Upper lobe of left lung (tissue), 6 donors: ENCODE results near the gene ZNF35. TPM values are rescaled to one million over a fixed set of nuclear protein-coding genes. Genes with fewer than 3 reads are reported as not detected.

Source experiments
- ATAC-seq, 2 donors: fragments of 200-7000 bp; cut with Tn5 transposase; one replicate each; pipeline ENCODE4 v1.9.1; 2022; ENCODE audit warnings: mild to moderate bottlenecking in 2 of 2, moderate library complexity in 2 of 2; ENCODE audit not compliant: low FRiP score in 2 of 2
- DNase-seq, 2 donors: peaks; one replicate each; pipeline ENCODE4 v3.0.0-alpha.2; 2019 to 2020
- H3K27ac ChIP-seq, 4 donors: fragments of 200-600 bp; sonication (generic); one replicate each; pipeline ENCODE4 v1.5.1; 2016 to 2019
- H3K27me3 ChIP-seq, 4 donors: fragments of 200-600 bp; sonication (generic); one replicate each; pipeline ENCODE4 v1.5.1; 2017 to 2019
- H3K36me3 ChIP-seq, 4 donors: fragments of 200-600 bp; sonication (generic); one replicate each; pipeline ENCODE4 v1.5.1; 2016 to 2019
- H3K4me1 ChIP-seq, 4 donors: fragments of 200-600 bp; sonication (generic); one replicate each; pipeline ENCODE4 v1.5.1; 2018 to 2019
- H3K4me3 ChIP-seq, 4 donors: fragments of 200-600 bp; sonication (generic); one replicate each; pipeline ENCODE4 v1.5.1; 2017 to 2019; ENCODE audit warnings: mild to moderate bottlenecking in 2 of 4, moderate library complexity in 1 of 4
- H3K9me3 ChIP-seq, 4 donors: fragments of 200-600 bp; sonication (generic); one replicate each; pipeline ENCODE4 v1.5.1; 2018 to 2019
- EP300 ChIP-seq, 4 donors: sonication (generic); formaldehyde crosslinking; IDR thresholded peaks; one replicate each; pipeline ENCODE4 v1.5.1; 2017; ENCODE audit warnings: antibody characterized with exemption in 4 of 4, control low read depth in 2 of 4
- POLR2A ChIP-seq, 4 donors: fragments of 450-650 bp; IDR thresholded peaks; one replicate each; pipeline ENCODE4 v1.5.1; 2016 to 2017; ENCODE audit warnings: antibody characterized with exemption in 4 of 4, mild to moderate bottlenecking in 2 of 4
- POLR2AphosphoS5 ChIP-seq, 2 donors: sonication (generic); formaldehyde crosslinking; IDR thresholded peaks; one replicate each; pipeline ENCODE4 v1.5.1; 2017; ENCODE audit warnings: antibody characterized with exemption in 2 of 2
- WGBS, 2 donors: methylation state at CpG; one replicate each; pipeline ENCODE4 v1.1.5; 2017 to 2018; 5-methylcytosine and 5-hydroxymethylcytosine counted together
- total RNA-seq, 6 donors: library from RNA; depleted of rRNA in 4 of 6; stranded (reverse); fragments of >200 nt in 4 of 6; gene quantifications; one replicate each; pipeline versions ENCODE4 v1.1.0 to v1.2.1, GENCODE V29; 2016 to 2021
- TF ChIP-seq, protein P1 (sequence below), 6 experiments: fragments of 450-650 bp in 4 of 6; fragments of 200-600 bp in 2 of 6; sonication (generic) in 2 of 6; IDR thresholded peaks; one replicate each; pipeline ENCODE4 v1.5.1; 2016 to 2019; ENCODE audit warnings: antibody characterized with exemption in 6 of 6
- donor health status: DM: no; HTN: no; CAD: no; lungs with moderate emphysema.
- donor health status: DM: no; HTN: yes; CAD: no; lungs with severe emphysema.

The ZNF35 gene
- total RNA-seq, 6 donors from 2014 or later: 6.4 to 17.3 (median 9.6) TPM

DNA sequence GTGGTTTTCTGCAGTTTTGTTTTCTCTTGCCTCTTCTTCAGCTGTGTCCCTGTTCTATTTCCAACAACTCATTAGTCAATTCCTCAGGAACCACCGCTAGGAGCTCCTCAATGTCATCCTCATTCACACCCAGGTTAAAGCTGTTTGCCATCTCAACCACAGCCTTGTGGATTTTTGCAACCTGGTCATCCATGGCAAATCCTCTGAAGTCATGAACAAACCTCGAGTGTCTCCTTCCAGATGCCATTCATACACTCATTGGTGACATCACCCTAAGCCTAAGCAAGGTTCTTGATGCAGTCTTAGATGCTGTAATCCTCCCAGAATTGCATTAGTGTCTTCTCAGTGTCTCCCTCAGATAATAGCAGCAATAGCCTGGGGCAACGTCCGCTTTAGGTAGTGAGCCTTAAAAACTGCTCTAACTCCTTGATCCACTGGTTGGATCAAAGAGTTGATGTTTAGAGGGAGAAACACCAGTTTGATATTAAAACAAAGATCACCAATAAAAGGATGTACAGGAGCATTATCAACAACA is 32.5 kb downstream of the ZNF35 start:
- TF ChIP-seq EP300 (IDR thresholded peaks at IDR 0.05) (no peak), POLR2A (IDR thresholded peaks at IDR 0.05) (no peak)
- WGBS, 2 donors: 94 to 96% methylated on average over 4 of the region's 4 CpGs
- no peaks in the 10 kb centered on the region for H3K27me3 ChIP-seq
- DNase-seq (no peak), ATAC-seq (no peak)
- peaks cover 0 to 14% (median 11%) of the 10 kb centered on the region in 4 donors for H3K4me1 ChIP-seq
- no peak overlapping the region for H3K27ac ChIP-seq
- H3K4me3 ChIP-seq: no peak overlapping the region
- H3K9me3 ChIP-seq: peaks cover 0 to 11% (median 5%) of the 10 kb centered on the region in 4 donors
- H3K36me3 ChIP-seq: no peaks in the 10 kb centered on the region

DNA sequence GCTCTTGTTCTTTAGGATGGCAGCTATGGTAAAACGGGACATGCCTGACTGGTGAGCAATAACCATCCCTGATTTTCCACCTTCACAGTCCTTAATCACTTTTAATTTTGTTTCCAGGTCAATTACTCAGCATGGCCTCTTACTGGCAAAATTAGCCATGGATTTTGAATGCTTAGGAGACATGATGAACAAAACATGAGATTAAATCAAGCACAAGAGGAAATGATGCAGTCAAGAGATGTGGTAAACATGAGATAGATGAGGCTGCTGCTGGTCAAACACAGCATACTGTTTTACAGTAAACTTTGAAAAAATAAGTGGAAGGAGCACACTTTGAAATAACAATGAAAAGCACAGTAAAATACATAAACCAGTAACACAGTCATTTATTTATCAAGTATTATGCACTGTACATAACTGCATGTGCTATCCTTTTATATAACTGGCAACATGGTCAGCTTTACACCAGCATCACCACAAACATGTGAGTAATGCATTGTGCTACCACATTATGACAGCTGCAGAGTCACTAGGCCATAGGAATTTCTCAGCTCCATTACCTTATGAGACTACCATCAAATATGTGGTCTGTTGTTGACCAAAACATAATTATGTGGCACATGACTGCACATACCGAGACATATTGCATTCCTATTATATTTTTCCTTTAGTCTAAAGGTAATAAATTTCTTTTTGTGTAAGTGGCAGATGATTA is 33.8 kb downstream of the ZNF35 start:
- no peak for TF ChIP-seq POLR2A (IDR thresholded peaks at IDR 0.05)
- TF ChIP-seq POLR2AphosphoS5 (IDR thresholded peaks at IDR 0.05): no peak
- TF ChIP-seq EP300 (IDR thresholded peaks at IDR 0.05): no peak
- TF ChIP-seq, protein P1, sequence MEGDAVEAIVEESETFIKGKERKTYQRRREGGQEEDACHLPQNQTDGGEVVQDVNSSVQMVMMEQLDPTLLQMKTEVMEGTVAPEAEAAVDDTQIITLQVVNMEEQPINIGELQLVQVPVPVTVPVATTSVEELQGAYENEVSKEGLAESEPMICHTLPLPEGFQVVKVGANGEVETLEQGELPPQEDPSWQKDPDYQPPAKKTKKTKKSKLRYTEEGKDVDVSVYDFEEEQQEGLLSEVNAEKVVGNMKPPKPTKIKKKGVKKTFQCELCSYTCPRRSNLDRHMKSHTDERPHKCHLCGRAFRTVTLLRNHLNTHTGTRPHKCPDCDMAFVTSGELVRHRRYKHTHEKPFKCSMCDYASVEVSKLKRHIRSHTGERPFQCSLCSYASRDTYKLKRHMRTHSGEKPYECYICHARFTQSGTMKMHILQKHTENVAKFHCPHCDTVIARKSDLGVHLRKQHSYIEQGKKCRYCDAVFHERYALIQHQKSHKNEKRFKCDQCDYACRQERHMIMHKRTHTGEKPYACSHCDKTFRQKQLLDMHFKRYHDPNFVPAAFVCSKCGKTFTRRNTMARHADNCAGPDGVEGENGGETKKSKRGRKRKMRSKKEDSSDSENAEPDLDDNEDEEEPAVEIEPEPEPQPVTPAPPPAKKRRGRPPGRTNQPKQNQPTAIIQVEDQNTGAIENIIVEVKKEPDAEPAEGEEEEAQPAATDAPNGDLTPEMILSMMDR (IDR thresholded peaks at IDR 0.05): no peak

DNA sequence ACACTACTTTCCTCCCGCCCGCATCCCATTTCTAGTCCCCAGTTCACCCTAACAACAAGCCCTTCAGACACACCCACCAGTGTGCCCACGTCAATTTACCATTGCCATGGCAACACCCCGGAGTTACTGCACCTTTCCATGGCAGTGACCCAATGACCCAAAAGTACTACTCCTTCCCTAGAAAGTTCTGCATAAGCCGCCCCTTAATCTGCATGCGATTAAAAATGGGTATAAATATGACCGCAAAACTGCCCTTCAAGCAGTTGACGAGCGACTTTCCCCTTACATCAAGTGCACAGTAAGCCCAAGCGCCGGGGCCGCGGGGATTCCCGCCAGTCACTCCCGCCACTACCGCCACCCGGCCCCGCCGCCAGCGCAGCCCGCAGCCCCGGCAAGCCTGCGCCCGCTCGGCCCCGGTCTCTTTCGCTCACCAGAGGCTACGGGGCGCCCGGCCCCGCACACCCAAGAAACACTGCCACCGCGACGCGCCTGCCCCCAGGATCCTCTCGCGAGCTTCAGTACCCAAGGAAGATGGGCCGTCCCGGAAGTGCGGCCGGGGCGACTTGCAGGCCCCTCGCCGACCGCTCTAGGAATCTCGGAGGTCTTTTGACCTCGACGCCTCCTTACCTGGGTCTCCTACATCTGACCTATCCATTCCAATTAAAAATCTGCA is 36.7 kb downstream of the ZNF35 start:
- ATAC-seq (peak; percentile 76 to 96), DNase-seq (peak; percentile 78 to 91)
- Histone ChIP-seq H3K36me3 (no peaks in the 10 kb centered on the region), H3K9me3 (peaks cover 0 to 8% (median 5%) of the 10 kb centered on the region in 4 donors), H3K27me3 (no peaks in the 10 kb centered on the region), H3K4me3 (peak overlapping the region; percentile 70 to 86 (median 82)), H3K4me1 (peaks cover 0 to 16% (median 12%) of the 10 kb centered on the region in 4 donors), H3K27ac (peak overlapping the region; percentile 28 to 69 (median 50))
- 4 to 16% methylated on average over 11 to 20 of the region's 48 CpGs for WGBS, 2 donors
- TF ChIP-seq, protein P1 (IDR thresholded peaks at IDR 0.05): no peak
- TF ChIP-seq POLR2A (IDR thresholded peaks at IDR 0.05) (peak in 2 of 4 donors; percentile 15 to 19), EP300 (IDR thresholded peaks at IDR 0.05) (no peak)

More for the DNA sequence above, 33.8 kb downstream of the ZNF35 start:
- WGBS, 2 donors: 90 to 96% methylated on average over 2 of the region's 2 CpGs
- Histone ChIP-seq H3K4me1 (peaks cover 0 to 16% (median 12%) of the 10 kb centered on the region in 4 donors), H3K4me3 (no peak overlapping the region), H3K9me3 (peaks cover 0 to 11% (median 5%) of the 10 kb centered on the region in 4 donors), H3K36me3 (no peaks in the 10 kb centered on the region), H3K27me3 (no peaks in the 10 kb centered on the region), H3K27ac (no peak overlapping the region)
- DNase-seq: no peak
- ATAC-seq: no peak

DNA sequence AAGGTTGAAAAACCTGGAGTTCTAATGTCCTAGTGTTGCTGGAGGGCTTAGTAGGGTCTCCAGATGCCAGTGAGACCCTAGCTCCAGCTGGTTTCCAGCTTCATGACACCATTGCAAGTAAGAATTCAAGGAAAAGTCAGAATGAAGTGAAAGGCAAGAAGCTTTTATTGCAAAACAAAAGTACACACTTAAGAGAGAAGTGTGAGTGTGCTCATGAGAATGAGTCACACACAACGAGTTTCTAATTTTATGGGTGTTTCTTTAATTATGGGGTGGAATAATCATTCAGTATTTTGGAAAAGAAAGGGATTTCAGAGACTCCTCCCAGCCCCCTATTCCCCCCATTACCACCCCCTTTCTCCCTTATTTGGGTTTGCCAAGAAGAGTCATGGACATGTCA is 39.4 kb downstream of the ZNF35 start:
- H3K27ac ChIP-seq: no peak overlapping the region

More for the DNA sequence above, 39.4 kb downstream of the ZNF35 start:
- TF ChIP-seq EP300 (IDR thresholded peaks at IDR 0.05) (peak in 1 of 4 donors; percentile 56), POLR2AphosphoS5 (IDR thresholded peaks at IDR 0.05) (no peak)
- no peaks in the 10 kb centered on the region for H3K36me3 ChIP-seq
- no peak for ATAC-seq
- WGBS, 2 donors: 37 to 46% methylated on average over 1 of the region's 1 CpG
- H3K4me3 ChIP-seq: no peak overlapping the region
- no peaks in the 10 kb centered on the region for H3K27me3 ChIP-seq
- DNase-seq: no peak
- peaks cover 0 to 5% (median 2%) of the 10 kb centered on the region in 4 donors for H3K9me3 ChIP-seq
- peaks cover 0 to 16% (median 12%) of the 10 kb centered on the region in 4 donors for H3K4me1 ChIP-seq

Other genes with a start within 250 kb of the ZNF35 start
- 10 to 100 TPM in 4 of 6 donors, 1 to 10 TPM in 2; 6.7 to 20.0 (median 12.9) TPM for gene ZNF445, start 171.1 kb upstream of the ZNF35 start, total RNA-seq
- gene ZKSCAN7, start 93.5 kb upstream of the ZNF35 start, total RNA-seq: 10 to 100 TPM in 1 of 6 donors, 1 to 10 TPM in 5; 2.9 to 13.6 (median 3.5) TPM
- 1 to 10 TPM; 1.3 to 6.3 (median 1.8) TPM for gene ZNF660, start 63.8 kb upstream of the ZNF35 start, total RNA-seq
- gene ZNF197, start 23.7 kb upstream of the ZNF35 start, total RNA-seq: 10 to 100 TPM in 5 of 6 donors, 1 to 10 TPM in 1; 10.0 to 29.3 (median 11.6) TPM
- gene ZNF502, start 63.9 kb downstream of the ZNF35 start, total RNA-seq: 1 to 10 TPM in 5 of 6 donors, under 1 TPM in 1; 1.00 to 4.7 (median 3.7) TPM
- 1 to 10 TPM; 2.1 to 8.8 (median 2.9) TPM for gene ZNF501, start 80.9 kb downstream of the ZNF35 start, total RNA-seq
- 10 to 100 TPM in 4 of 6 donors, 1 to 10 TPM in 2; 8.3 to 26.5 (median 17.6) TPM for gene KIAA1143, start 112.9 kb downstream of the ZNF35 start, total RNA-seq
- 1 to 10 TPM in 2 of 6 donors, under 1 TPM in 3, not detected in 1; 0.69 to 2.3 (median 0.89) TPM for gene KIF15, start 113.1 kb downstream of the ZNF35 start, total RNA-seq
- 10 to 100 TPM in 3 of 6 donors, 1 to 10 TPM in 3; 6.3 to 19.5 (median 11.0) TPM for gene TMEM42, start 213.2 kb downstream of the ZNF35 start, total RNA-seq
- gene TGM4, start 225.9 kb downstream of the ZNF35 start, total RNA-seq: not detected